Effector memory CD4-positive, alpha-beta T cell (primary cell): ENCODE measurements around the gene AIFM1.

ENCODE experiments used
- DNase-seq, 3 donors: peaks; one replicate each; pipeline ENCODE4 v3.0.0-alpha.2; 2020
- H3K27ac ChIP-seq: 2 replicates; pipeline ENCODE4 v1.7.0; 2013; ENCODE audit warnings: mild to moderate bottlenecking, low read length, moderate library complexity; ENCODE audit not compliant: insufficient read depth, poor library complexity, severe bottlenecking
- H3K27me3 ChIP-seq: replicated peaks from 2 replicates; pipeline ENCODE4 v1.7.0; 2013; ENCODE audit warnings: mild to moderate bottlenecking, low read length; ENCODE audit not compliant: insufficient read depth, control insufficient read depth, poor library complexity, severe bottlenecking
- H3K36me3 ChIP-seq: 2 replicates; pipeline ENCODE4 v1.7.0; 2013; ENCODE audit warnings: mild to moderate bottlenecking, low read length, moderate library complexity; ENCODE audit not compliant: control insufficient read depth, insufficient read depth
- H3K4me1 ChIP-seq: 2 replicates; pipeline ENCODE4 v1.7.0; 2013; ENCODE audit warnings: low read length, mild to moderate bottlenecking; ENCODE audit not compliant: control insufficient read depth, insufficient read depth, poor library complexity, severe bottlenecking
- H3K4me3 ChIP-seq: 2 replicates; pipeline ENCODE4 v1.7.0; 2013; ENCODE audit warnings: low read length, low read depth, mild to moderate bottlenecking; ENCODE audit not compliant: insufficient read depth, poor library complexity, severe bottlenecking
- H3K9me3 ChIP-seq: 2 replicates; pipeline ENCODE4 v1.7.0; 2013; ENCODE audit warnings: mild to moderate bottlenecking, low read length, moderate library complexity; ENCODE audit not compliant: control insufficient read depth

The AIFM1 gene

DNA sequence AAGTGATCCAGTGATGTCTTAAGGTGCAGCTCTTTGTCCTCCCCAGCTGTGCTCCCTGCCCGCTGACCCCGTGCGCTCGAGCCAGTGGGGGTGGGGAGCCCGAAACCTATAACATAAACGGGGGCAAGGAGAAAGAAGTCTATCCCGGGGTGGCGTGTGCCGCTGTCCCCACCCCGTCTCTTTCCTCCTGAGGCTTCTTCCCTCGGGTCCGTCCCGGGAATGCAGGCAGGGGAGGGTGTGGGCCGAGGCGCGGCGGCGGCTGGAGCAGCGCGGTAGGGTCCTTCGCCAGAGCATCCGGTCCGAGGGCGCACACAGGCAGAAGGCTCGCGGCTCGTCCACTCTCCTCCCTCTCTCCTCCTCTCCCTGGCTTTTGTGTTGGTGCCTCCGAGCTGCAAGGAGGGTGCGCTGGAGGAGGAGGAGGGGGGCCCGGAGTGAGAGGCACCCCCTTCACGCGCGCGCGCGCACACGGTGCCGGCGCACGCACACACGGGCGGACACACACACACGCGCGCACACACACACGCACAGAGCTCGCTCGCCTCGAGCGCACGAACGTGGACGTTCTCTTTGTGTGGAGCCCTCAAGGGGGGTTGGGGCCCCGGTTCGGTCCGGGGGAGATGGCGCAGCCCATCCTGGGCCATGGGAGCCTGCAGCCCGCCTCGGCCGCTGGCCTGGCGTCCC, 5.9 kb upstream of the AIFM1 start, which contains the start of gene RAB33A:
TSS of gene RAB33A (plus strand) at position 517 of the 681 bp plus-strand sequence. CDS start at position 618, 101 bp downstream.
- Histone ChIP-seq H3K4me1 (peaks cover 9% of the 10 kb centered on the region), H3K36me3 (no peaks in the 10 kb centered on the region), H3K27me3 (no peaks in the 10 kb centered on the region), H3K27ac (peak within 1 kb of the TSS; percentile 43), H3K4me3 (peak within 1 kb of the TSS; percentile 56), H3K9me3 (no peaks in the 10 kb centered on the region)
- DNase-seq, result peak in 2 of 3 donors; percentile 10 to 27

DNA sequence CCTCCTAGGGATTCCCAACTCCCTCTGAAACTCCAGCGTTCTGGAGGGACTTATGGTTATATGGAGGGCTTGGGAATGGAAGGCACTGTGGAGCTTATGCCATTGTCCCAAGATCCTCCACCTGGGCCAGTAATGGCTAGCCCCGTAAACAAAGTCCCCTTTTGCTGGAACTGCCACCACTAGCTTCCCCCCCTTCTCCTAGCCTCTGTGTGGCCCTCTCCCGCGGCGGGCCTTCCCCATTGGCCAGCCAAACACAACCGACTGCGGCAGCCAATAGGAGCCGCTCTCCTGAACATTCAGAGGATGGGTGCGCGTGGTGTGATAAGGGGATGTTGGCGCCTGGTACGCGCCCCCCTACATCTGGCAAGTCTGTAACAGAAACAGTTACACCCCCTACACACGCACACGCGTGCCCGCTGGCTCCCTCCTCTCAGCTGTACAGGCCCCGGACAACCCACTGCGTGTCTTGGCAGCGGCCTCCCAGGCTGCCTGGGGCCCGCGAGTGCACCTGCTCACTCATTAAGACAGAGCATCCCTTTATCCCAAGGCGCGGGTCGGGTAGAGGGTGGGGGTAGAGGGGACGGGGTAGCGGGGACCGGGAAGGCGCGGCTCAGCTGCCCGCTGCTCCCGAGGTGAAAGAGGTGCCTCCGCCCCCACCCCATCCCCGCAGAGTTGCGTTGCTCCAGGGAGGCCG, 5.3 kb upstream of the AIFM1 start:
- Histone ChIP-seq H3K36me3 (no peaks in the 10 kb centered on the region), H3K9me3 (no peaks in the 10 kb centered on the region), H3K27me3 (no peaks in the 10 kb centered on the region), H3K27ac (peak overlapping the region; percentile 43), H3K4me1 (peaks cover 9% of the 10 kb centered on the region), H3K4me3 (peak overlapping the region; percentile 56)
- DNase-seq, result peak; percentile 41 to 53 (median 52)

DNA sequence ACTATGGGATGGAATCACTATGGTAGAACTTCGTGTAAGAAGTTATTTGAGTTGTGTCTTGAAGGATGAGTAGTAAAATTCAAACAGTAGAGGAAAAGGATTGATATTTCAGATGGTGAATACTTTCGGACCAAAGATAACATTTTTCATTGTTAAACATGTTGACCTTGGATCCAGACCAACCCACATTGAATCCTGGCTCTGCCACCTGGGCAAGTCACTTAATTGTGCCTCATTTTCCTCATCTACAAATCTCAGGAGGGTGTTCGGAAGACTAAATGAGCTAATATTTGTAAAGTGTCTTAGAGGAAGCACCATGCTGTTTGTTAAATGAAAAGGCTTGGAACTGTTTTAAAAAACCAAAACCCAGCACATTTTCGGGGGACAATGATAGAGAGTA, 1.4 kb upstream of the AIFM1 start:
- no peaks in the 10 kb centered on the region for H3K4me1 ChIP-seq
- no peaks in the 10 kb centered on the region for H3K36me3 ChIP-seq
- no peak overlapping the region for H3K4me3 ChIP-seq
- DNase-seq, result no peak
- no peaks in the 10 kb centered on the region for H3K27me3 ChIP-seq
- no peaks in the 10 kb centered on the region for H3K9me3 ChIP-seq
- H3K27ac ChIP-seq, result no peak overlapping the region

DNA sequence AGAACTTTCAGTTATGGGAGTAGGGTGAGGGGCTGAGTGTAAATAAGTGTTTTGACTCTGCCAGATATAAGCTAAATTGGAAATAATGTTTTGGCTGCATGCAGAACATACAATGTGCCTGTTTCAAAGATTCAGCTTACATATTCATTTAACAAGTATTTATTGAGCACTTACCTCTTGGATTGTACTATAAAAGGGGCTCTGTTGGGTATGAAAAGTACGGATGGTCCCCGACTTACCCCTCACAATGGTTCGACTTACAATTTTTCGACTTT, 799 bp upstream of the AIFM1 start:
- no peak for DNase-seq
- H3K4me3 ChIP-seq, result peak overlapping the region; percentile 75
- no peaks in the 10 kb centered on the region for H3K4me1 ChIP-seq
- peak overlapping the region; percentile 68 for H3K27ac ChIP-seq
- no peaks in the 10 kb centered on the region for H3K27me3 ChIP-seq
- no peaks in the 10 kb centered on the region for H3K9me3 ChIP-seq
- no peaks in the 10 kb centered on the region for H3K36me3 ChIP-seq

DNA sequence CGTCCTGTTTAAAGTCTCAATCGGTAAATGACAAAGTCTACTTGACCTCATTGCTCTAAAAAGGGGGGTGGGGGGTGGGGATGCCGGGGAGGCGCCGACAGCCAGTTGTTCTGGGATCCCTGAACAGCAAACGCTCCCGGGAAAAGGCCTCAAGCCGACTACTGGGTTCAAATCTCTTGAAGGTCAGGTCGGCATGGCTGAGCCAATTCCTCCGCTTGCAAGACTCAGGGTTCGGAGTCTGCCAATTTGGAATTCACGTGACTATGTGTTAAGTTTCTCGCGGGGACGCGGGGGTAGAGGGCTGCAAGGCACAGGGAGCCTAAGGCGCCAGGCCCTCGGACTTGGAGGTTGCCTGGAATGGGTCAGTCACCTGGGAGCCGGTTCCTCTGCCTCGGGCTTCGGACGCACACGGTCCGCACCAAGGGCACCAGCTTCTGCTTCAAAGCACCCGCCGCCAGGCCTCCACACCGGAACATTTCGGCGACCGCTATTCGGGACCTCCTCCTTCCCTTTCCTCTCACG, 399 bp downstream of the AIFM1 start:
- H3K4me3 ChIP-seq, result peak overlapping the region; percentile 75
- no peak for DNase-seq
- no peaks in the 10 kb centered on the region for H3K27me3 ChIP-seq
- H3K36me3 ChIP-seq, result no peaks in the 10 kb centered on the region
- H3K4me1 ChIP-seq, result no peaks in the 10 kb centered on the region
- H3K27ac ChIP-seq, result peak overlapping the region; percentile 68
- no peaks in the 10 kb centered on the region for H3K9me3 ChIP-seq

DNA sequence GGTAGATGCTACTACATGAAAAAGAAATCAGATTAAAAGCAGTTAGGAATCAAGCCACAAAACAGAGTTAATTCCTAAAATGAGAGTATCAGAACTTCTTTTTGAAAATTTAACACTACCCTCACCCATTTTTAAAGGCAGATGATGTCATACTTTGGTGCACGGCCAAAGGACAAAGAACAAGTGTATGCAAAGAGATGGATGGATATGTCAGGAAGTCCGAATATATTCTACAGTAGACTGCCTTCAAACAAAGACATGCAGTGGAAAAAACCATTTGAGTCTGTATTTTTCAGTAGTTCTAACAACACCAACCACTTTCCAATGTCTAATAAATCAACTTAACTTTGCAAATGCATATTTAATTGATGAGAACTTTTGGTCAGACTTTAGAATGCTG, 2.2 kb downstream of the AIFM1 start:
- no peak overlapping the region for H3K4me3 ChIP-seq
- H3K4me1 ChIP-seq, result no peaks in the 10 kb centered on the region
- no peaks in the 10 kb centered on the region for H3K36me3 ChIP-seq
- no peaks in the 10 kb centered on the region for H3K27me3 ChIP-seq
- no peaks in the 10 kb centered on the region for H3K9me3 ChIP-seq
- DNase-seq, result no peak
- H3K27ac ChIP-seq, result no peak overlapping the region

DNA sequence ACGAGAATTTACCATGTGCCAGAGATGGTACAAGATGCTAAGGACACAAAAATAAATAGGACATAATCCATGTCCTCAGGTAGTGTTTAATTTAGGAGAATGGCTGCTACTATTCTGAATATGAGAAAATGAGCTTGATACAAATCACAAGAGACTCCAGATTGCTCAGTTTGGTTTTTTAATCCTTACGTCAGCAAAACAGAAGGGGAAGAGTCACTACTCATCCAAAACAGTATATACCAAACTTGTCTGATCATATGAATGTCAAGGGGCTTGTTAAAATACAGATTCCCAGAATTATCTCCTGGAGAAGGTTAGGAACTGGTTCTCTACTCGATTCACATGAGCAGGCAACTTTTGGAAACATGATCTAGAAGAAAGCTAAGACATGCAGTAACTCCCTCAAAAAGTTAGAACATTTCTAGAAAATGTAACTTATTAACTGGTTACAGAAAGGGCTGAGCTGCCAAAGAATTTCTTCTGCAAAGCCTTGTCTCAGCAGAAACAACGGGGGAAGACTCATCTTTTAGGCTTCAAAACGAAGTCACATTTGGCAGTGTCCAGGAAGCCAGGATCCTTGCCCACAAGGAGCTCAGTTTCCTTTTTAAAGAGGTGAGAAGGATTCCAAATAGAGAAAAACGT, 3.4 kb downstream of the AIFM1 start:
- Histone ChIP-seq H3K36me3 (no peaks in the 10 kb centered on the region), H3K27me3 (no peaks in the 10 kb centered on the region), H3K27ac (no peak overlapping the region), H3K4me3 (no peak overlapping the region), H3K4me1 (no peaks in the 10 kb centered on the region), H3K9me3 (no peaks in the 10 kb centered on the region)
- no peak for DNase-seq

DNA sequence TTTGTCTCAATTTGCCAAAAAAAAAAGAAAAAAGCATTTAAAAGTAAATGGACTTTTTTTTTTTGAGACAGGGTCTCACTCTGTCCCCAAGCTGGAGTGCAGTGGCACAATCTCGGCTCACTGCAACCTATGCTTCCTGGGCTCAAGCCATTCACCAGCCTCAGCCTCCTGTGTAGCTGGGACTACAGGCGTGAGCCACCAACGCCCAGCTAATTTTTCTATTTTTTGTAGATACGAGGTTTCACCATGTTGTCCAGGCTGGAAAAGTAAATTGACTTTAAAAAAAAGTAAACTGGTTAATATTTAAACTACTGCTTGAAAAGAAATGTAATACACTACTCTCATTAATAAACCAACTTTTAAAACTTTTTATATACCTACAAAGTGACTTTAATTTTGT, 5.9 kb downstream of the AIFM1 start:
- Histone ChIP-seq H3K36me3 (no peaks in the 10 kb centered on the region), H3K27me3 (no peaks in the 10 kb centered on the region), H3K9me3 (no peaks in the 10 kb centered on the region), H3K4me3 (no peak overlapping the region), H3K4me1 (no peaks in the 10 kb centered on the region), H3K27ac (no peak overlapping the region)
- no peak for DNase-seq

DNA sequence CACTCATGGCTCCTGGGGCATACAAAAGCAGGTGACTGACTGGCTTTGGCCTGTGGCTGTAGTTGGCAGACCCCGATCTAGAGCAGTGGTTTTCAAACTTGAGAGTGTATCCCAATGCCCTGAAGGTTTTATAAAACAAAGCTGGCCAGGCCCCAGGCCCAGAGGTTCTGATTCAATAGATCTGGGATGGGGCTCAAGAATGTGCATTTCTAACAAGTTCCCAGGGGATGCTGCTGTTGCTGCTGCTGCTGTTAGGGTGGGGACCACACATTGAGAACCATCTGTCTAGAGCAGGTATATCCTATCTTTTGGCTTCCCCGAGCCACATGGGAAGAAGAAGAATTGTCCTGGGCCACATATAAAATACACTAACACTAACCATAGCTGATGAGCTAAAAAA, 7.3 kb downstream of the AIFM1 start:
- no peaks in the 10 kb centered on the region for H3K27me3 ChIP-seq
- H3K36me3 ChIP-seq, result no peaks in the 10 kb centered on the region
- no peaks in the 10 kb centered on the region for H3K9me3 ChIP-seq
- no peak overlapping the region for H3K27ac ChIP-seq
- no peak for DNase-seq
- no peaks in the 10 kb centered on the region for H3K4me1 ChIP-seq
- H3K4me3 ChIP-seq, result no peak overlapping the region

DNA sequence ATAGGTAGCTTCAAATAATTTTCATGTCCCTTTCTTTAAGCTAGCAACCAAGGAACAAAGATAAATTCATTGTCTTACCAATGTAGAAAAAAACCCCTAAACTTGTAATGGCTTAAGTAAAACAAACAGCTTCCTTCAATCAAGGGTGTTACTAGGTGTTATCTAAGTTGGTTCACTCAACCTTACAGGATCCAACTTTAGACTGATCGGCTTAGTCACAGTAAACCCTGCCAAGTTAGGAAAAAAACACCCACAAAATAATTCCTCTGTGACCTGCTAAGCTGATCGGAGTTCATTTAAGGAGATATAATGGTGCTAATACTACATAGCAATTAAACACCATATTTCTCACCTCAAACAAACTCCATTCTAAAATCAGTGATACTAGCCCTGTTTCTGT, 10.1 kb downstream of the AIFM1 start:
- no peak for DNase-seq
- no peaks in the 10 kb centered on the region for H3K27me3 ChIP-seq
- H3K4me3 ChIP-seq, result no peak overlapping the region

More for the DNA sequence above, 10.1 kb downstream of the AIFM1 start:
- Histone ChIP-seq H3K4me1 (no peaks in the 10 kb centered on the region), H3K36me3 (no peaks in the 10 kb centered on the region), H3K27ac (no peak overlapping the region), H3K9me3 (no peaks in the 10 kb centered on the region)
